ENCODE measurements around the gene FILIP1.

DNA sequence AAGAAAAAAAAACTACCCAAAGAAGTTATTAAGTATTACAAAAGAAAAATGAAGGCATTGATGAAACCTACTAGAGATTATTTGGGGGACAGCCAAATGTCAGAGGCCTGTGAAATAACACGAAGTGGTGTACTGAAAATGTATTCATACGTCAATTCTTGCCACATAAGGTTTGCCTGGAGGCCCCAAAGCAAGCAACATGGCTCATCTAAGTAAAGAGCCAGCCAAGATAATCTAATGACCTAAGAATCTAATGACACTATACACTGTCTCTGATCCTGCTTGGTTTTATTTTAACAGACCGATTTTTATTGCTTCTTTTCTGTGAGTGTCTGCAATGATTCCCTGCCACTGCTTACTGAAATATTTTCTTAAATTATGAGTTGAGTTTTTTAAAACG is 34.7 kb downstream of the FILIP1 start:
- TF ChIP-seq, protein P1, sequence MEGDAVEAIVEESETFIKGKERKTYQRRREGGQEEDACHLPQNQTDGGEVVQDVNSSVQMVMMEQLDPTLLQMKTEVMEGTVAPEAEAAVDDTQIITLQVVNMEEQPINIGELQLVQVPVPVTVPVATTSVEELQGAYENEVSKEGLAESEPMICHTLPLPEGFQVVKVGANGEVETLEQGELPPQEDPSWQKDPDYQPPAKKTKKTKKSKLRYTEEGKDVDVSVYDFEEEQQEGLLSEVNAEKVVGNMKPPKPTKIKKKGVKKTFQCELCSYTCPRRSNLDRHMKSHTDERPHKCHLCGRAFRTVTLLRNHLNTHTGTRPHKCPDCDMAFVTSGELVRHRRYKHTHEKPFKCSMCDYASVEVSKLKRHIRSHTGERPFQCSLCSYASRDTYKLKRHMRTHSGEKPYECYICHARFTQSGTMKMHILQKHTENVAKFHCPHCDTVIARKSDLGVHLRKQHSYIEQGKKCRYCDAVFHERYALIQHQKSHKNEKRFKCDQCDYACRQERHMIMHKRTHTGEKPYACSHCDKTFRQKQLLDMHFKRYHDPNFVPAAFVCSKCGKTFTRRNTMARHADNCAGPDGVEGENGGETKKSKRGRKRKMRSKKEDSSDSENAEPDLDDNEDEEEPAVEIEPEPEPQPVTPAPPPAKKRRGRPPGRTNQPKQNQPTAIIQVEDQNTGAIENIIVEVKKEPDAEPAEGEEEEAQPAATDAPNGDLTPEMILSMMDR (IDR thresholded peaks at IDR 0.05), result no peak
- TF ChIP-seq POLR2A (IDR thresholded peaks at IDR 0.05), result no peak
